ENCODE data around the gene LRRC75B.

Gene LRRC75B

DNA sequence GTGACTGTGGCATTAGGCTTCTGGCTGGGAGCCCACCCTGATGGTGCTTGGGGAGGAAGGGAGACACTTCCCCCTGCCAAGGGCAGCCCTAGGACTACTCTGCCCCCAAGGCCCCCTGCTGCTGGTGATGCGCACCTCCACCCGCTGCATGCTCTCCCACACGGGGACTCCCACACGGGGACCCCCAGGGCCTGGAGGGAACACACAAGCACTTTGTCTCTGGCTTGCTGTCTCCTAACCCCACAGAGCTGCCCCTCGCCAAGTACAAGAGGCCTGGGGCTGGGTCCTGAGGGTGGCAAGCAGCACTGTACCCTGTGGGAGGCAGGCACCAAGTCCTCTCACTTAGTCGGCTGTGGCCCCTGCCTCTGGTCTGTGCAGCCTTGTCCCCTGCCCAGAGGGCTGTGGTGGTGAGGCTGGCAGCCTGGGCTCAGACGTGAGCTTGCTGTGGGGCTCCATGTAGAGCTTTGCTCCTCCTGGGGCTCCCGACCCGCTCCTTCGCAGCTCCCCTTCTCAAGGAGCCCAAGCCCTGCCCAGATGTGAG, 7.9 kb downstream of the LRRC75B start:
- no peak for DNase-seq

DNA sequence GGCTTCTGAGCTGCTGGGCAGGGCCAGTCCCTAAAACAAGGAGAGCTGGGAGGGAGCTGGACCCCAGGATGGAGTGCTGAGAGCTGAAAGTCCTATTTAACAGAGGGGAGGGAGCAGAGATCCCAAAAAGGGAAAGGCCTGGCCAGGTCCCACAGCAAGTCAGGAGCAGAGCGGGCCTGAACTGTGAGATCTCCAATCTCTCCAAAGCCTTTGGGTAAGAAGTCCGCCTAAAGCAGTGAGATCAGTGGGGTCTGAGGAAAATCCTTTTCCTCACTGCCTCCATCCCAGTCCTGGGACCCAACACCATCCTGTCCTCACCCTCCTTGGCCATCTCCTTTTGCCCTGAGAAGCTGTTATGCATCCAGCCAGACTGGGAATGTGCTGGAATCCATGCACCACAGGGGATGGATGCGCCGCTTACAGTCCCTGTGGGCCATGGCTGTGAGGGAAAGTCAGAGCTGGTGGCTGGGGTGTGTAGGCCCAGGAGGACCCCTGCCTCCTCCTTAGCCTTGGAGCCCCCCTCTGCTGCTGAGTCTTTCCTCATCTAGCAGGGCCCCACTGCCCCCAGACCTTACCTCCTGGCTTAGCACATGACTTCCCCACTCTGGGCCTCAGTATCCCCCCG, 8.6 kb downstream of the LRRC75B start:
- no peak for DNase-seq

DNA sequence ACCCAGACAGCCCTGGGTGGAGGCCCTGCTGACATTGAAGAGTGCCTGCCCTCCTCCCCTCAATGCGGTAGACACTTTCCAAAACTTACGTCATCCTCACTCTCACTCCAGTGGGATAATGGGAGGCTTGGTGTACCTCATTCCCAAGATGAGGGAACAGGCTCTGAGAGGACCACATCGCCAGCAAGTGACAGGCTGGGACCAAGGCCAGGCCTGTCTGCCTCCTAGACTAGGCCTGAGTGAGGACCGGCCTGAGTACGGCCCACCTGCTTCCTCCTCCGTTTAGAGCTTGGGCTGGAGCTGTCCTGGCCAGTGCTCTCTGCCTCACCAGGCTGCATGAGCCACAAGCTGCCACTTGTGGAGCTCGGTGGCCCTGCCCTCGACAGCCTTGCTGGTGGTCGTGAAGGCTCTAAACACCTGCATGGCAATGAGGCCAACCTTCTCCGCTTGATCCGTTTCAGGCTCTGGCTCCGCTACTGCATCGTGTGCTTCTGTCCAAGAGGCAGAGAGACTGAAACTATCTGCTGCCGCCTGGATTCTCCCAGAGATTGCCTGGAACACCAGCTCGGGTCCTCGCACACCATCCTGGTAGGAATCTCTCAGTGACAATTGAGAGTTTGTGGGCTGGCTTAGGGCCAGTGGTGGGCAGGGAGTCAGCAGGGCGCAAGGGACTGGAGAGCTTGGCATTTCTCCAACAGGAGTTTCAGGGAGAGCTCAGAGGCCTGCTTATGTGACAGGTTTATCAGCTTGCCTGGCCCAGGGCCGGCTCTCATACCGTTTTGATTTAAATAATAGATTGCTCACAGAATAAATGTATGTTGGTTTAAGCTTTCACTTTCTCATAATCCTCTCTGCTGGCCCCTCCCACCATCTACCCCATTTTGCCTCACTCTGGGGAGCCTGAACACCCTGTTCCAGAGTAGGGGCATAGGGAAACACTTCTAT, 9.4 kb downstream of the LRRC75B start:
- DNase-seq: no peak

DNA sequence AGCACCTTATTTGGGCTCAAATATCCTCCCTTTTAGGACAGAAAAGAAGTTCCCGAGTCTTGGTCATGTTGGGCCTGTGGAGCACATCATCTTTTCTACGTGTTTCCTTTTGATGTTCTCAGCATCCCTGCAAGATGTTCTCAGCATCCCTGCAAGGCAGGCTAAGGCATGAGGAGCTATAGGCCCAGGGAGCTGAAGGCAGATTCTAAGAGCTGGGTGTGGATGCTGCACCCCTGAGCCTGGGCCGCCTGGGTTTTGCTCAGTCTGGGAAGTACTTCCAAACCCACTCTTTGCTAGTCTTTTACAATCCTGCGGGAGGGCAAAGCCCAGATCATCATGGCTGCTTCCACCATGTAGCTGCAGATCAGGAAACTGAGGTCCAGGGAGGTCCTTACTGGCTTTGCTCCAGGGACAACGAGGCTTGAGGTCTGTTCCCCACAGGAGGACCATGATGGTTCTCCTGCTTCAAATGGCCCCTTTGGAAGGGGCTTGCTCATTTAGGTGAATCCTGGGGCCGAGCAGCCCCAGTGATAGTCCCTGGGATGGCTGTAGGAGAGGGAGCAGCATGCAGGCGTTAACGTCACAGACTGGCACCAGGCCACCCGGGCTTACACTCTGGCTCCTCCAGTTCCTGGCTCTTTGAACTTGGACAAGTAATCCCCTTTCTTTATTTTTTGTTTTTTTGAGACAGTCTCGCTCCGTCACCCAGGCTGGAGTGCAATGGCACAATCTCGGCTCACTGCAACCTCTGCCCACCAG, 10.6 kb downstream of the LRRC75B start:
- DNase-seq: no peak

DNA sequence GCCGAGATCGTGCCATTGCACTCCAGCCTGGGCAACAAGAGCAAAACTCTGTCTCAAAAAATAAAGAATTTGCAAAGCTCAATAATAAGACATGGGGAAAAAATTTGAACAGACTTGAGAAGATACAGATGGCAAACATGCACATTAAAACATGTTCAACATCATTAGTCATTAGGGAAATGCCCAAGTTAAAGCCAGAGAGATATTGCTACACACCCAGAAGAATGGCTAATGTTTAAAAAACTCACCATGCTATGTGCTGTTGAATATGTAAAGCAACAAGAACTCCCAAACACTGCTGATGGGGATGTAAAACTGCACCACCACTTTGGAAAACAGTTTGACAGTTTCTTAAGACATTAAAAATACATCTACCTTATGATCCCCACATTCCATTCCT, 12.6 kb downstream of the LRRC75B start:
- no peak for DNase-seq

DNA sequence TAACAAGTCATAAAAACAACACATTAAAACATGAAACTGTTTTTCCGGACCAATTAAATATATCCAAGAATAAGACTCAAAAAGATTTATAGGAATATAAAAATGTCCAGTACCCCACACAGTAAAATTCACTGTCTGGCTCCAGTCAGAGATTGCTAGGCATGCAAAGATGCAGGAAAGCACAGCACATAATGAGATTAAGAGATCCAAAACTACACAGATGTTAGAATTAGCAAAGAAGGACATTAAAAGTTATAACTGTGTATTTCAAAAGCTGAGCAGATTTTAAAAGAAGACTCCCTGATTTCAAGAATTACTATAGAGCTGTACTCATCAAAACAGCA, 13.6 kb downstream of the LRRC75B start:
- DNase-seq: no peak

DNA sequence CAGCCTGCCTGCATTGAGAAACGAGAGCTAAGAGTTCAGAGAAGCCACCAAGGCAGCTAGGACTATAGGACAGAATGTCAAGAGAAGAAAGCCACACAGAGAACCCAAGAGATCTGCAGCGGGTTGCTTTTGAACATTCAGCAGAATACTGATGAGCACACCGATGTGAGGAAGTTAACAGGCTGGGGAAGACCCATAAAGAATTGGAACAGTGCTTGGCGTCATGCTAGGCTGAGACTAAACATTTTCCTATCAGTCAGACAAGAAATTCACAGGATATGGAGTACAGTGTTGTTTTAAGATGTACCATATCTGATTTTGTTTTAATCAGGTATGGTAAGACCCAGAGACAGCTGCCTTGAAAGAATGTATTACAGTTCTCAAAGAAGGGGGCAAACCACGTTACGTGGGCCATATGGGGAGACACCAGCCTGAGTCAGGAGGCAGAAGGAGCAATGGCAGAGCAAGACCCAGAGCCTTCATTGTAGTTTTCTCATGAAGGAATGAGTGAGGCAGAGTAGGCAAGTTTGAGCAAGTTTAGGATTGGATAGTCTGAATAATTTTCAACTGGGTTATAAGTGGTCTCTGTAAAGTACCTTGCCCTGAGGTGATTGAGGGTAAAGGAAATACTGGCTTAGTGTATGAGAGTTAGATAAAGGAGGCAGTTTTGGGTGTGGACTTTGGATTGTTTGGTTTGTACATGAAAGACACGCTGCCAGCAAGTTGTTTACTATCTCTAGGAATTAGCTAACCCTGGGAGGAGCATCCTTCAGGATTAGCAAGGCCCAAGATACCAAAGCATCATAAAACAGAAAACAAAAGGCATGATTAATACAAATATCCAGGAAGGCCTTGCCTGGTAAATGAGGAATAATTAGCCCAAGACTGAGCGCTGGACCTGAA, 14.3 kb downstream of the LRRC75B start:
- no peak for DNase-seq

DNA sequence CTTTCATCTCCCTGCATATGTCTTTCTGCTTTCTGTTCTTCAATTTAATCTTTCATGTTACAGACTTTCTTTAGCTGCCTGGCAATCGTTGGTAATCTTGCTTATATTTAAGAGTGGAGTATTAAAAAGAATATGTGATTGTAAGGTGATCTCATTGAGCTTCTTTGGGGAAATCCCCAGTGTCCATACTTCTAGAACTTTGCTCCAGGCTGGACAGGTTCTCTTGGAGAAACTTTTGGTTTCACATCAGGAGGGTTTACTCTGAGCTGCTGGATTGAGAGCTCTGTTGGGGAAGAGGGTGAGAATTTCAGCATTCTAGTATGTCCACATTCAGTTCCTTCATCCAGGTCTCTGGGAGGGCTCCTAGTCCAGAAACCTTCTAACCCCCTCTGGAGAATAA, 16.1 kb downstream of the LRRC75B start:
- DNase-seq: no peak

DNA sequence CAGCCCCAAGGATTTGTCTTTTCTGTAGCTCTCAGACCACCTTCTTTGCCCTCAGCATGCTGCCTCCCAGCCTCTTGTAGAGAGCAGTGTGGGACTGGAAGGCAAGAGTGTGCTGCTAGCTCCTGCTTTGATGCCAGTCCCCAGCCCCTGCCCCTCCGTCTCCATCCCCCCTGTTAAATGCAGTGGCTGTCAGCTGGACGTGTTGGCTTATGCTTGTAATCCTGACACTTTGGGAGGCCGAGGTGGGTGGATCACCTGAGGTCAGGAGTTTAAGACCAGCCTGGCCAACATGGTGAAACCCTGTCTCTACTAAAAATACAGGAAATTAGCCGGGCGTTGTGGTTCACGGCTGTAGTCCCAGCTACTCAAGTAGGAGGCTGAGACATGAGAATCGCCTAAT, 21.6 kb downstream of the LRRC75B start:
- no peak for DNase-seq

DNA sequence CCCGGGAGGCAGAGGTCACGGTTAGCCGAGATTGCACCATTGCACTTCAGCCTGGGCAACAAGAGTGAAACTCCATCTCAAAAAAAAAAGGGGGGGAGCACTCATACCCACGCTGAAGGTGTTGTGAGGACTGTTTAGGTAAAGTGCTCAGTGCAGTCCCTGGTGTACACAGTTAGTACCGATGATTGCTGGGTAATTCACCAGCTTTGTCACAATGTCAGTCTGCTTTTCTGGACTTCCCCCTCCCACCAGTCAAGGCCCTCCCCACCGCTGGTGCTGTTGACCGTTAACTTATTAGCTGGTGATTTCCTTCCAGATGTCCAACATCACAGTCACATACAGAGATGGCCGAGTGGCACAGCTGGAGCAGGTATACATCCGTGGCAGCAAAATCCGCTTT, 25.2 kb downstream of the LRRC75B start:
- DNase-seq: no peak

DNA sequence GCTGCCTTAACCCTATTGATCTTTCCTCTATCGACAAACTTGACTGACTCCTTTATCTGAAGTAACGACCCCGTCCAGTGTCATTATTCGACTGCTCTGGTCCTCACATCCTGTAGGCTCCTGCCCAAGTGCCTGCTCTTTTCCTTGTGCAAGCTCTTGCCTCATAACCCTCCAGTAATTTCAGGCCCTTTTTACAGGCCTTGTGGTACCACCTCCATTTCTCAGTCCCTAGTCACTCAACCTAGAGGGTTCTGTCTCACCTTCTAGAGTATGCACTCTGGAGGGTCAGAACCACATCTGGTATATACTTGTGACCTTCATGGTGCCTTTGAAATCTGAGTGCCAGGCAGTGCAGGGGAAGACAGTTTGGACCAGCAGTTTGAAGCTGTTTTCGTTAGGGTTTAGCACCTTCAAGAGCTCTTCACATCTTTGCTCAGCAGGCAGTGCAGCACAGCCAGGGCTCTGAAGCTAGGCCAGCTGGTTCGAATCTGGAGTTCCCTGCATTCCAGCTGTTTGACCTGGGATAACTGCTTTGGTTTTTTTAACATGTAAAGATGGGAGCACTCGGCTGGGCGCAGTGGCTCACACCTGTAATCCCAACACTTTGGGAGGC, 25.9 kb downstream of the LRRC75B start:
- DNase-seq: no peak

DNA sequence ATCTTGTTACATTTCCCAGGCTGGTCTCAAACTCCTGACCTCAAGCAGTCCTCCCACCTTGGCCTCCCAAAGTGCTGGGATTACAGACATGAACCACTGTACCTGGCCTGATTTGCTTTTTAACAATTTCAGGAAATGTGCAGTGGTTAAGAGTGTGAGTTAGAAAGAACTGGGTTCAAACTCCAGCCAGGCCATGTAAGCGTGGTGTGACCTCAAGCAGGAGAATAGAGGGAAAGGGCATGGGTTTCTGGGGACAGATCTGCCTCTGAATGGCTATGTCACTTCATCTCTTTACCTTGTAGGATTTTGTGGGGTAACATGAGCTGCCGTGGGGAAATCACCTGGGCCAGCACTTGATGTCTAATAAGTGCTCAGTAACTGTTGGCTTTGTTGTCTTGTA, 27.8 kb downstream of the LRRC75B start:
- no peak for DNase-seq

DNA sequence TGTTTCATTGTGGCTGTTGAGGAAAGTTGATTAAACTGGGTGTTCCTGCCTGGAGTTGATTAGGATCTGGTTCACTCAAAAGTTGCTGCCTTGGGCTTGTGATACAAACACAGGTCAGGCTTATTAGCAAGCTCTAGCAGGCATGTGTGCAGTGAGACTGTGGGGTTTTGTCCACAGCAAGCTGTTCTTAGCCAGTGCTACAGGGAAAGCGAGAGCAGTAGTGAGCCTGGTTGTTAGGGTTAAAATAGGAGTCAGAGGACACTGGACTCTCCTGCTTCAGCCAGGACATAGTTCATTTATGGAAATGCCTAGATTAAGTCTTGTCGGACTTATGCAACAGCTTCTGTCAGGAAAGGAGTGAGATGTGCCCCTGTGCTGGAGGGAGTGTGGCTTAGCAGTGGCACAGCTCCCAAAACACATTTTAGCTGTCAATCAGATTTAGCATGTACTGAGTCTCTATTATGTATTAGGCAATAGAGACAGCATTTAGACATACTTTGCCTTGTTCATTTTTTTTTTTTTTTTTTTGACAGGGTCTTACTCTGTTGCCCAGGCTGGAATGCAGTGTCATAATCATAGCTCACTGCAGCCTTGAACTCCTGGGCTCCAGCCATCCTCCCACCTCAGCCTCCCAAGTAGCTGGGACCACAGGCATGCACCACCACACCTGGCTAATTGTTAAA, 28.4 kb downstream of the LRRC75B start:
- DNase-seq: no peak

DNA sequence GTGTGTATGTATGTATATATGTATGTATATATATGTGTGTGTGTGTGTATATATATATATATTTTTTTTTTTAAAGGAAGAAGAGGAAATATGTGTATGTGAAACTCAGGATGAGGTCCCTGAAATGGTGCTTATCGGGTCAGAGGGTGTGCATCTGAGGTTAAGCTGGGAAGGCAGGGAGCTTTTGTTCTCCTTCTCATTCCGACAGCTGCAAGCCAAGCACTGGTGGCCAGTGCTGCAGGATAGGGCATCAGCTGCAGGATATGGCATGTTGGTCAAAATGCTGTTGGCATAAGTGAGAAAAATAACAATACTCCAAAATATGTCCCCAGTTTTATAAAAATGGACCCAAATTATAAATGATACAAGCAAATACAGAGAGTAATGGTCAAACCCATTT, 29.6 kb downstream of the LRRC75B start:
- no peak for DNase-seq

DNA sequence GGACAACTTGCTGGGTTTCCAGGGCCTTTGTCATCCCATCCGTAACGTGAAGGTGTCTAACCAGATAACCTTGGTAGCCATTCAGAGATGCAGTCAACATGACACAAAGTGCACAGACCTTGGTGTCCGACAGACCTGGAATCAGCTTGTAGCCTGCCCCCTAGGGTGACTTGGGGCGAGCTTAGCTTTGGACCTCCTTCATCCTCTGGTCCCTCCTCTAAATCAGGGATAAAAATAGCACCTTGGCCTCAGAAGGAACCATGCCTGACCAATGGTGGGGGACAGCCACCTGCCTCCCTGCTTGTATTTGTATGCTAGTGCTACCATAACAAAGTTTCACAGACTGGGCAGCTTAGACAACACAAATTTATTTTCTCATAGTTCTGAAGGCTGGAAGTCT, 33.4 kb downstream of the LRRC75B start:
- no peak for DNase-seq

DNA sequence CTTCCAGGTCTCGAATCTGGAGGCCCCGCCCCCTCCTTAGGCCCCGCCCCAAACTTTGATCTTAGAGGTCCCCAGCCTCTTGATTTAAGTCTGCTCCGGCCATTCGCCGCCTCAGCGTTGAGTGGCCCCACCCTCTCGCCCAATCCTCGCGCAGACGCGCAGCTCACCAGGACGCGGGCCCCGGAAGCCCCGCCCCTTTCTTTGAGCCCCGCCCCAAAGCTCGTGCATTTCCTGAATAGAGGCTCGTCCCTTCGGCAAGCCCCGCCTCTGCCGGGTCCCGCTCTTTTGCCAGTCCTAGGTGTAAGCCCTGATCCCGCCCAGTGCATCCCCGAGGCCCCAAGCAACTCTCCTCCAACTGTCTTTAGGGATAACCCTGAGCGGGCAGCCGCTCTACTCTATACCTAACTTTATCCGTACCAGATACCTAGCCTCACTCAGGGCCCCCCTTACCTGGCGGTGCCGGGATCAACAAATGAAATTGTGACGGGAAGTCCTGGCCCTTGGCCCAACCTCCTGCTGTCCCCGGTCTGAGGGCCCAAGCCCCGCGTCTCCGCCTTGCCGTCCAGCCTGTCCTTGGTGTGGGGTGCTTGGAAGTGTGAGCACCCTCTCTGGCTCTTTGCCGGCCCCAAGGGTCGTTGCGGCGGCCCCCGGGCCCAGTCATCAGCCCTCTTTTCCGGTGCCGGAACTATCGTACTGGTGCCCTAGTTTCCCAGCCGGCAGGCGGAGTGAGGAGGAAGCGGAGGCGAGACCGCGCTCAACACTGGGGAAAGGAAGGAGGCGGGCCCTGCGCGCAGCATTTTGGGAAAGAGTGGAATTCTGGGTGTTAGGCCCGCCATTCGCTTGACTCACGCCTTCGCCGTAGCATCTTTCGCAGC, 37.5 kb downstream of the LRRC75B start, which contains the start of gene SNRPD3:
SNRPD3 (plus strand) TSS at position 835 of the 875 bp plus-strand sequence. CDS start 1,676 bp downstream, outside the sequence.
- DNase-seq: peak; percentile 93

DNA sequence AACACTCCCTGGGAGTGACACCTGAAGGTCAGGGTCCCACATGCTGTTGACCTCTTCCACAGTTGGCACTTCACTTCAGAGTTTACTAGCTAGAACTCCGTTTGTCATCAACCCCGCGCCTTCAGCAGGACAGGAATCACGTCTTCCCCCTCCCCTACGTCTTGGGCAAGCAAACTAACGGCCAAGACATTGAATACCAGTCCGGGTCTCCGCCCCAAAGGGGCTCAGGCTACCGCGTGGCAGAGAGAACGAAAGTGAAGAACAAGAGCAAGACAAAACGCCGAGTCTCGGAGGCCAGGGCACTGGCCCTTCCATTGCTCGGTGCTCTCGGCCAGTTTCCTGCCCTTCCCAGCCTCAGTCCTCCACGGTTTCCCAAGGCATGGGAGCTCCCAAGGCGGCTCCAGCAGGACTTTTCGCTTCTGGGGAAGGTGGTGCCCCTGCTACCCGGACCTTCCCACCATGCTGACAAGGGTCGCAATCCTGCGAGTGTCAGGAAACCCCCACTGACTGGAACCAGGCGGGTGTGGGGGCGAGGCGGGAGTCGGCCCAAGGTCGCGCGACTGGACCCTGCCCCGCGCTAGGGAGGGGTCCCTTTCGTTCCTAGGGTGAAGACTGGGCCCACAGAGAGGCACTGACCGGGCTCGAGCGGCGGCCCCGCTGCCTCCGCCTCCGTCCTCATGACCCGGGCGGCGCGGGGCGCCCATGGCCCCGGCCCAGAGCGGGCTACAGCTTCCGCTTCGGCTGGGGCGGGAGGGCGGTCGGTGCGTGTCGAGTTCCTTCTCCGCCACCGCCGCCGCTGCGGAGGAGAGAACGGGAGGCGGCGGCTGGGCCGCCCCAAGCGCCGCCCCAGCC, 38.3 kb downstream of the LRRC75B start, which contains the start of gene GUCD1:
GUCD1 (minus strand) TSS at position 826 of the 852 bp plus-strand sequence; CDS start at position 679, 147 bp downstream.
- no peak for DNase-seq

DNA sequence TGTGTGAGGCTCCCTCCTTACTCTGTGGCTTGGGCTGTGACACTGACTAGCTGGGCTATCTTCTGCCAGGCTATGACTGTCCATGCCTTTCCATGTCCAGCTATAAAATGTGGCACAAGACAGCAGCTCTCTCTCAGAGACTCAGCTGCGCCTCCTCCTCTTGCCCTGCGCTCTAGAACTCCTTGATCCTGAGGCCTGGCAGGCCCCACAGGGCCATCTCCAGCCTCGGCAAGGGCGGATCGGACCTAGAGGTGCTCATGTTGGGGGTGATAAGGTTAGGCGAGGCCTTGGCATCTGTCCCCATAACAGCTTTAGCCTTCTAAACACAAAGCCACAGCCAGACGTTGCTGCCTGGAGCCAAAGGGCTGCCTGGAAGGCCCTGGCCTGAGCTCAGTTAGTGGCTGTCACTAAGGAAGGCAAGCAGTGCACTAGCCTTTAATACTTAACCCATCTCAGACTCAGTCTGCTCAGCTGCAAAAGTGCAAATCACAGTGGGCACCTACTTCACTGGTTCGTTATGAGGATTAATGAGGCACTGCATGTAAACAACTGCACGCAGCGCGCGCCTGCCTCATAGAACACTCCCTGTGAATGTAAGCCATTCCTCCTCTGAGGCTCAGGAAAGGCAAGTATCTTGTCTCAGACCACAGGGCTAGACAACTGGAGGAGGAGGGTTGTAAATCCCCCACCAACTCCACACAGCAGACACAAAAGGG, 39.1 kb downstream of the LRRC75B start:
- no peak for DNase-seq

All from NCI-H2227 treated with DMSO at 0.1 percent for 48 hours (cell line).